ENCODE results near the gene CYP4F2. TPM values are rescaled to one million over a fixed set of nuclear protein-coding genes. Genes with fewer than 3 reads are reported as not detected.
"Not testable (repeated sequence)": the region's sequence is repeated elsewhere in the genome, so short reads cannot be mapped to it uniquely, and the experiment has no call there.

The CYP4F2 gene
- total RNA-seq, 1 donor from 2014 or later = not detected

- DNase-seq (ENCODE audit: low spot score) = no peak
These were observed 4.4 kb upstream of the CYP4F2 start for GRCh38 chr19:15902254-15902653.

DNA sequence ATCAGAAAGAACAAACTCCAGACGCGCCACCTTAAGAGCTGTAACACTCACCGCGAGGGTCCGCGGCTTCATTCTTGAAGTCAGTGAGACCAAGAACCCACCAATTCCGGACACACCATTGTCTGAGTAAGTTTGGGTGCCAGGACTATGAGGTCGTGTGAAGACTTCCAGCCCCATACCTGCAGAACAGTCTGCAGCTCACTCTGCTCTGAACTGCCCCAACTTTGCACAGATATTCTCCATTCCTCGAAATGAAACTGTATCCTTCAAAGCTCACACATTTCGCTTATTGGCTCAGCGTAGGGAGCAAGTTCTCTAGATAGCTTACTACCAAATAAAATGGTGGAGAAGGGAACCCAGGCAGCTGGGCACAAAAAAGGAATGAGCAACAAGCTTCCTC is 2.6 kb upstream of the CYP4F2 start:
- intact Hi-C loops (cut with DNase I) = no loop called here
- DNase-seq (ENCODE audit: low spot score) = no peak

More at GRCh38 chr19:15902254-15902653, 4.4 kb upstream of the CYP4F2 start:
- intact Hi-C loops (cut with DNase I) = no loop called here

- intact Hi-C loops (cut with DNase I); DNase-seq (ENCODE audit: low spot score): not testable (repeated sequence)
These were observed 2.2 kb upstream of the CYP4F2 start for GRCh38 chr19:15900032-15900431.

DNA sequence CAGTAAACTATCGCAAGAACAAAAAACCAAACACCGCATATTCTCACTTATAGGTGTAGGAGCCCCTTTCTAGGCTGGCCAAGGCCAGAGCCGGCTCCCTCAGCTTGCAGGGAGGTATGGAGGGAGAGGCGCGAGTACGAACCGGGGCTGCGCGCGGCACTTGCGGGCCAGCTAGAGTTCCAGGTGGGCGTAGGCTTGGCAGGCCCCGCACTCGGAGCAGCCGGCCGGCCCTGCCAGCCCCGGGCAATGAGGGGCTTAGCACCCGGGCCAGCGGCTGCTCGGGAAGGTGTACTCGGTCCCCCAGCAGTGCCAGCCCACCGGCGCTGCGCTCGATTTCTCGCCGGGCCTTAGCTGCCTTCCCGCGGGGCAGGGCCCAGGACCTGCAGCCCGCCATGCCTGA is 1.7 kb upstream of the CYP4F2 start:
- DNase-seq (ENCODE audit: low spot score); intact Hi-C loops (cut with DNase I): not testable (repeated sequence)

GRCh38 chr19:15897026-15897737 is 692 bp downstream of the CYP4F2 start:
- no peak for DNase-seq (ENCODE audit: low spot score)
- intact Hi-C loops (cut with DNase I) = no loop called here

- DNase-seq (ENCODE audit: low spot score) = no peak
- intact Hi-C loops (cut with DNase I) = no loop called here
These were observed 1.9 kb downstream of the CYP4F2 start for GRCh38 chr19:15895876-15896430.

DNA sequence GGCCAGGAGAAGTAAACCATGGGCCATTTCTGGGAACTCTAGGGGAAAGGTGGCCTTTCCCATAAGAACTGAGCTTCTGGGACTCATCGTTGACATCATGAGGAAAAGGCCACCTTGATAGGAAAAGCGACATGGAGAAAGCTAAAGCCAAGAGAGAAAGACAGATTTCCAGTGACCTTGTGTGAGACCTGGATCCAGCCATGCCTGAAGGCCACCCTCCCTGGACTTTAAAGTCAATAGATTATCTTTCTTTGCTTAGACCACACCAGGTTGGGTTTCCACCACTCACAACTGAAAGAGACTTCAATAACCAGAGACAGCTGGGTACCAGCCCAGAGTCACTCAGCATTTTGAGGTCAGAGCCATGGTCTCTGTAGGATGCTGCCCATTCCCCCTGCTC is 3.5 kb downstream of the CYP4F2 start:
- DNase-seq (ENCODE audit: low spot score) = no peak
- intact Hi-C loops (cut with DNase I) = no loop called here

DNA sequence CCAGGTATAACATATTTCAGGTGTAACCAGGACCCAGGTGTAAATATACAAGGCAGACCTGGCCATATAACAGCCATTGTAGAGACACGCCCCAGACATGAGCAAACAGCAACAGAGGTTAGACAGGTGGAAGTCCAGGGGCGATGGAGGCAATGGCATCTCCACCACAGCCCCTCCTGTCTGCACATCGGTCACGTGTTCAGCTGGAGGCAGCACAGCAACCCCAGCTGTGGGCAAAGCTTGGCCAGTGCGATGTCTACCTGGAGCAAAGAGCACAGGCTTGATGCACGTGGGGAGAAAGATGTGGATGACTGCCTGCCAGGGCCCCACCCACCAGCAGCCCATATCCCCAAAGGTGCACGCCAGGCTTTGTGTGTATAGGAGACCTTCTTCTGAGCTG is 4.4 kb downstream of the CYP4F2 start:
- no peak for DNase-seq (ENCODE audit: low spot score)
- intact Hi-C loops (cut with DNase I) = no loop called here

DNA sequence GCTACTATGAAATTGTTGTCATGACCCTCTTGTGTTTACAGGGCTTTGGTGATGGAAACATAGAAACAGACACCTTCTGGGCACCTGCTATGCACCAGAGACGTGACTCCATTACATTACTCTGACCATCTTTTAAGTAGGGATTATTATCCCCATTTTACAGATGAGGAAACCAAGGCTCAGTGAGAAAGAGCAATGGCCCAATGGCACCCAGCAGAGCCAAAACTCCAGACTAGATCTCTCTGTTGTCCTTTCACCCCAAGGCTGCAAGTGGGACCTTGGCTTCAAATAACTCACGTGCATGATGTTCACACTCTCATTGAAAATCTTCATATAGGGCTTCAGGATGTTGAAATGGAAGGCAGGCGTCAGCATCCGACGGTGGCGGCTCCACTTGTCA is 5.9 kb downstream of the CYP4F2 start:
- no peak for DNase-seq (ENCODE audit: low spot score)
- intact Hi-C loops (cut with DNase I) = no loop called here

- no peak for DNase-seq (ENCODE audit: low spot score)
- intact Hi-C loops (cut with DNase I) = no loop called here
These were observed 6.4 kb downstream of the CYP4F2 start for GRCh38 chr19:15891434-15891833.

GRCh38 chr19:15889339-15889738 is 8.5 kb downstream of the CYP4F2 start:
- intact Hi-C loops (cut with DNase I); DNase-seq (ENCODE audit: low spot score): not testable (repeated sequence)

- intact Hi-C loops (cut with DNase I) = no loop called here
These were observed 12.0 kb downstream of the CYP4F2 start for GRCh38 chr19:15885919-15886318.

DNA sequence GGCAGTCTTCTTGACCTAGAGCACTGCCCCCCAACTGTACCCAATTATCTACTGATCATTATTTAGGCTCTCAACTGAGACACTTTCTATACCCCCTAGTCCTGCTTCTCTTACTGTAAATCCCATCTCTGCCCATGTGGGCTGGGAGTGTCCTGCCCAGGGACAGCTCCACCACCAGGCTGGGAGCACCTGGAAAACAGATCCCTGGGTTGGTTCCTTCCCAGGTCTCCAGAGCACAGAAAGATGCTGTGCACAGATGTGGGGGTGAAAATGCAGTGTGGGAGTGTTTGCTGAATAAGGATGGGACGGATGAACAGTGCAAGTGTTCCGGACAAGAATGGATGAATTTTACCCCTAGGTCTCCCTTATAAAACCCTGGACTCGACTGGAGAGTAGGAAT is 12.7 kb downstream of the CYP4F2 start:
- intact Hi-C loops (cut with DNase I) = no loop called here
- no peak for DNase-seq (ENCODE audit: low spot score)

More at GRCh38 chr19:15885919-15886318, 12.0 kb downstream of the CYP4F2 start:
- DNase-seq (ENCODE audit: low spot score) = no peak

DNA sequence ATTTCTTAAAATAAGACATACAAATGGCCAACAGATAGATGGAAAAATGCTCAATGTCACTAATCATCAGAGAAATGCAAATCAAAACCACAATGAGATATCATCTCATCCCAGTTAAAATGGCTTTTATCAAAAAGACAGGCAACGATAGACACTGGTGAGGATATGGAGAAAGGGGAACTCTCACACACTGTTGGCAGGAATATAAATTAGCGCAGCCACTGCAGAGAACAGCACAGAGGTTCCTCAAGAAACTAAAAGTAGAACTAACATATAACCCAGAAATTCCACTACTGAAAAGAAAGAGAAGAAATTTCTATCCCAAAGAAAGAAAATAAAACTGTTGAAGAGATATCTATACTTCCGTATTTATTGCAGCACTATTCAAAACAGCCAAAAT is 14.5 kb downstream of the CYP4F2 start:
- DNase-seq (ENCODE audit: low spot score); intact Hi-C loops (cut with DNase I): not testable (repeated sequence)

- intact Hi-C loops (cut with DNase I) = no loop called here
- no peak for DNase-seq (ENCODE audit: low spot score)
These were observed 22.9 kb downstream of the CYP4F2 start for GRCh38 chr19:15874821-15875474.

DNA sequence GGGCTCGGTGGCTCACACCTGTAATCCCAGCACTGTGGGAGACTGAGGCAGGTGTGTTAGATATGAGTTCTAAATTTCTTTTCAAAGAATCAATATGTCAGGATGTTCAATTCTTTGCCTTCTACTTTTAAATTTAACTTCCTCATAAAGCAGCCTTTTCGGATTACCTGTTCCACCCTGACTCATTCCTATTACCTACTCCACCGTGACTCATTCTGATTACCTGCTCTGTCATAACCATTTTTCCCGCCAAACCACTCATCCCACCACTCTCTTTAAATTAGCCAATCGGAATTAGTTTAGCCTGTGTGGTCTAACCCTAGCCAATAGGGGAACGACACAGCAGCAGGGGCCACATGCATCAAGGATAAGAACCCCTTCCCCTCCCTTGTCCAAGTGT is 24.1 kb downstream of the CYP4F2 start:
- intact Hi-C loops (cut with DNase I); DNase-seq (ENCODE audit: low spot score): not testable (repeated sequence)

DNA sequence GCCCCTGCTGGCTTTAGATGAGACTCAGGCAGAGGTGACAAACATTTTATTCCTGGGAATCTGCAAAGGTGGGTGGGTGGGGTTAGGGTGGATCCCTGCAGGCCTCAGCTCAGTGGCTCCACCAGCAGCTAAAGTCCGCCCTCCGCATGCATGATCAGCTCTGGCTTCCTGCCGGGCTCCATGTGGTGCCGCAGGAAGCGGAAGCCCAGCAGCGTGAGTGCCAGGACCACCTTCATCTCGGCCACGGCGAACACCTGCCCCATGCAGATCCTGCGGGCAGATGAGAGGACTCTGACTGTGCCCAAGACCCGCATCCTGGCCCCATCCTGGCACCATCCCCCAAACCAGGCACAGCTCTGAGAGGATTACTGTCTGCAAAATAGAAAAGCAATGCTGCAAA is 26.3 kb downstream of the CYP4F2 start:
- intact Hi-C loops (cut with DNase I) = no loop called here
- DNase-seq (ENCODE audit: low spot score) = no peak

DNA sequence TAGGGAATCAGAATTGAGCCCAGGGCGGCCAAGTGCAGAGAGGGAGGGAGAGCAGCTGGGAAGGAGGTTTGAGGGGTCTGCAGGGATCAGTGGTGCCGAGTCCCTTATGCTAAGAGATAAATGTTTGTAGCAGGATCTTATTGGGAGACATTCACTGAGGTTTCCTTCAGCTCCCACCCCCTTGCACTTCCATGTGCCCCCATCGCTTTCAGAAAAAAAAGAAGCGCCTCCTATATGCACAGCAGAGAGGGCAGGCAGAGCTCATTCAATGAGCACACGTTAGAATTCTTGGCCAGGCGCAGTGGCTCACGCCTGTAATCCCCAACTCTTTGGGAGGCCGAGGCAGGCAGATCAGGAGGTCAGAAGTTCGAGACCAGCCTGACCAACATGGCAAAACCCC is 28.0 kb downstream of the CYP4F2 start:
- no peak for DNase-seq (ENCODE audit: low spot score)
- intact Hi-C loops (cut with DNase I) = loop anchor here (5.0 kb wide), 1 partner anchor 243 kb away; no protein-coding TSS in a partner anchor

DNA sequence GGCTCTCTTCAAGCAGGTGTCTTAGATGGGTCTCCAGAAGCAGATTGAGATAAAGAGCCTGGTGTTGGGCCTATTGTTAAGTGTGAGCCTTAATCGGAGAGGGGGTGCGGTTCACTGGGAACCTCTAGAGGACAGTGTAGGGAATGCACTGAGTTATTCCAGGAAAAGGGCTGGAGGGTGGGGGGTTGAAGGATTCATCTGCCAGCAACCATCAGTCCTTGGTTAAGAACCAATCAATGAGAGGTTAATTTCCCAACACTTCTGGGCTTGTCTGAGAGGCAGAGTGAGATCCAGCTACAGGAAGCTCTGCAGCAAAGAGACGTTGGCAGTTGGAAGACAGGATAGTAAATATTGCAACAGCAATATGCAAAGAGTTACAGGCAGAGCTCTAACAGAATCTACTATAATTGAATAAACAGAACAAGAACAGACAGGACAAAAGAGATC is 28.7 kb downstream of the CYP4F2 start:
- intact Hi-C loops (cut with DNase I) = loop anchor here (5.0 kb wide), 1 partner anchor 242 kb away; no protein-coding TSS in a partner anchor
- no peak for DNase-seq (ENCODE audit: low spot score)

- DNase-seq (ENCODE audit: low spot score) = no peak
- intact Hi-C loops (cut with DNase I) = loop anchor here (5.0 kb wide), 1 partner anchor 239 kb away; no protein-coding TSS in a partner anchor
These were observed 31.2 kb downstream of the CYP4F2 start for GRCh38 chr19:15866636-15867035.

GRCh38 chr19:15864824-15865223 is 33.0 kb downstream of the CYP4F2 start:
- DNase-seq (ENCODE audit: low spot score) = no peak
- intact Hi-C loops (cut with DNase I) = loop anchor here (5.0 kb wide), 1 partner anchor 238 kb away; no protein-coding TSS in a partner anchor

Data from cardiac septum (tissue), 1 donor.